GM12892 (cell line): ENCODE measurements around the gene ANKLE2.

Experiments used
- DNase-seq: peaks from one replicate; pipeline ENCODE4 v3.0.0; 2011; ENCODE audit not compliant: insufficient read length
- FAIRE-seq: peaks from 2 replicates; lab custom pipeline; 2011; peaks lifted over from hg19 to GRCh38; lab: Jason Lieb, UNC
- POLR2A ChIP-seq: IDR thresholded peaks from 2 replicates; pipeline ENCODE4 v1.6.1; 2011; ENCODE audit warnings: low read depth, low read length, control low read depth
- POLR2AphosphoS5 ChIP-seq: IDR thresholded peaks from 2 replicates; pipeline ENCODE4 v1.6.1; 2011; ENCODE audit warnings: low read depth, low read length, control low read depth
- TAF1 ChIP-seq: IDR thresholded peaks from 2 replicates; pipeline ENCODE4 v1.6.1; 2011; ENCODE audit warnings: low read depth, mild to moderate bottlenecking, control low read depth, low read length, borderline replicate concordance

Gene ANKLE2

DNA sequence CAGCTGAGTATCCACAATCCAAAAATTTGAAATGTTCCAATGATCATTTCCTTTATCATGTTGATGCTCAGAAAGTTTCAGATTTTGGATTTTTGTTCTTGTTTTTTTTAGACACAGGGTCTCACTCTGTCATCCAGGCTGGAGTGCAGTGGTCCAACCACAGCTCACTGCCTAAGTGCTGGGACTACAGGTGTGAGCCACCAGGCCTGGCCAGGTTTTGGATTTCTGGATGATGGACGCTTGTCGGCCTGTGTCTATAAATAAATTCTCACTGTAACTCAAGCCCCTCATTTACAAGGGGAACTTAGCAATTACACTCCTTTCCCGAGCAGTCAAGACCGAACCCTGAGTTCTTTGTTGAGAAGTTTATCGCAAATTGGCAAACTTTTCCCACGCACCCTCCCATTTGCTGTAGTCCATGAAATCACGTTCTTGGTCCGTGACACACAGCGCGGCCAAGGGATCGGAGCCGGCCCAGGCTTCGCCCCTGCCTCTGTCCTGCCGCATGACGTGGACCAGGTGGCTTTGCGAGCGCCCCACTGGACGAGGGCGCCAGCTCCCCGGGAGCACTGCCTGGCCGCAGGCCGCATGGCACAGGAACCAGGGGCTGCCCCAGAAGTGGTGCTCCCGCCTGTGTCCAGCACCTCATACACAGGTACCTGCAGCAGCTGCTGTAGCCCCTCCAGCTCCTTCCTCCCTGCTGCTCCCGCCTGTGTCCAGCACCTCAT, 14.0 kb upstream of the ANKLE2 start:
- FAIRE-seq = no peak
- no peak for DNase-seq
- TF ChIP-seq POLR2AphosphoS5 (no peak), TAF1 (no peak), POLR2A (no peak)

DNA sequence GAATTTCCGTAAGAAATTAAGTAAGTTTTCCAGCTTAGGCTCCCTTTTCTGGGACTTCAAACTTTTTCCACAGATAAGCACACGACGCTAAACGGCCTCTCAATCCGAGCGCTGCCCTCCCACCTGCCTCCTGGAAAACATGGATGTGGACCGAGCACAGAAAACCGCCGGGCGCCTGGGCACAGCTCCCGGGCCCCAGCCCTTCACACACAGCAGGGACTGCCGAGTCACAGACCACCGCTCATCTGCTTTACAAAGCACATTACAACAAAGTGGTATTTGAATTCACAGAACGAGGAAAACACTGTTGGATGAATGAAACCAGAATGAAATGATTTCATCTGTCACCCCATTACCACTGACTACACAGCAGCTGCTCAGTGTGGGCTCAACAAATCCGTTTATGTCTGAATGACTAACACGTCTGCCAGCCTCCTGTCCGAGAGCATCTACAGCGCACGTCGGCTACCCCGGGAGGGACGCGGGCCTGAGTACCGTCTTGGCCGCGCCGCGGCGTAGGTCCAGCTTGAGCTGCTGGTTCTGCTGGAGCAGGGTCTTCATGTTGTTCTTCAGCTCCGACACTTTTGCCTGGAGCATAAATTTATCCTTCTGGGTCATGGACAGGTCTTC, 13.1 kb upstream of the ANKLE2 start:
- DNase-seq = no peak
- TF ChIP-seq POLR2AphosphoS5 (no peak), TAF1 (no peak), POLR2A (no peak)
- no peak for FAIRE-seq

DNA sequence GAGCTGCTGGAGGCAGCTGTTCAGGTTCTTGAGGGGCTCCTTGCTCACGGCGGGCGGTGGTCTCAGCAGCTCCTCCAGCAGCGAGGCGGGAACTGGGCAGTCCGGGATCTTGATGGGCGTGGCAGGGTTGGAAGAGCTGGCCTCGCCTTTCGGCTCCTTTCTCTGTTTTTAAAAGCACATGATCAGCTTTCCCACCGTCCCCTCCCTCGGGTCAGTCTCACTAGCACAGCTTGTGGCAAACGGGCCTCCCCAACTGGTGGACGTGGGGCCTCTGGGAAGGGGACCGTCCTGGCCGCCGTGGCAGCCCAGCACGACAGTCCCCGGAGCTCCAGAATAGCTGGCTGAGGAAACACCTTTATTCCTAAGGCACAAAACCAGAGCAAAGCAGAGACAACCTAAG, 12.5 kb upstream of the ANKLE2 start:
- DNase-seq = no peak
- FAIRE-seq = no peak
- TF ChIP-seq POLR2A = no peak
- no peak for TF ChIP-seq TAF1
- no peak for TF ChIP-seq POLR2AphosphoS5

DNA sequence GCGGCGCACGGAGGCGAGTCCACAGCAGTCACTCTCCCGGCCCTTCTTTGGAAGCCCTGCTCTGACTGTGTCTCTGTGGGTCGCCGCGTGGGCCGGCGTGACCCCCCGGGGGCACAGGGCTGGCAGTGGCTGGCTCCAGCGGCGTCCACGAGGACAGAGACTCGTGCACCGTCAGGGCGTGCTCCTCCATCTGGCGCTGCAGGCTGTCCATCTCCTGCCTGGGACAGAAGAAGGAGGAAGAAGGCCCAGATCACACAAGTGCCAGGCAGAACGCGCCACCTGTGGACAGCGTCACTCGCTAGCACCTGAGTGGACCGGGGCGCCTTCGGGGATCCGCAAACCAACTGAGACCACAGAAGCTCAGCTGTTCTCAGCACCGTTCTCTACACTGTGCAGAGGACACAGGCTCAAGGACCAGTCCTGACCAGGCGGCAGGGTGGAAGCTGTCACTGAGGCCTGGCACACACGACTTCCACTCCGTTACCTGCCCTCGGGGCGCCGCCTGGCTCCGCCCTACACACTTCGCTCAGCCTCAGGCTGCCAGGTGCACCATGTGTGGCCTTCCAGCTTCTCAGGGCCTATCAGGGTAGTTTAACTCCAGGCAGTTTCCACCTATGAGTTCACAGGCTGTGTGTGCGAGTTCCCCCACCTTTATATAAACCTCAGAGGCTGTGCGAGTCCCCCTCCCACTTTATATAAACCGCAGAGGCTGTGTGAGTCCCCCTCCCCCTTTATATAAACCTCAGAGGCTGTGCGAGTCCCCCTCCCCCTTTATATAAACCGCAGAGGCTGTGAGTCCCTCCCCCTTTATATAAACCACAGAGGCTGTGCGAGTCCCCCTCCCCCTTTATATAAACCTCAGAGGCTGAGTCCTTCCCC, 11.7 kb upstream of the ANKLE2 start:
- no peak for FAIRE-seq
- DNase-seq = no peak

DNA sequence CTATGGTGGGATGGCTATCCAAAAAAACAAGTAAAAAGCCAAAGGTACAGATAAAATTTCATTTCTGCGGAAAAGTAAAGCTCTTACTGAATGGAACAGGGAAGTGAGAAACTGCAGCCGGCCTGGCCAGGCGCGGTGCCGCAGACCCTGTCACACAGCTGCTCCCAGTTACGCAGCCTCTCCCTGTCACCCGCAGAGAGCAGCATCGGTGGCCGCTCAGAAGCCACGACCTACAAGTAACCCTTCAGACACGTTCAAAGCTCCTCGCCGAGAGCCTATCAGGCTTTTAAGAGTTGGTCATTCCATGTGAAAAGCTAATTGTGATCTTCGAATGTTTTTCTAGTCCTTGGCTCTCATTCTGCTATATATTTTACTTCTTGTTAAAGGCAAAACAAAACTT, 11.0 kb upstream of the ANKLE2 start:
- DNase-seq = no peak
- no peak for FAIRE-seq
- TF ChIP-seq POLR2A (no peak), TAF1 (no peak), POLR2AphosphoS5 (no peak)

More for the DNA sequence above, 11.7 kb upstream of the ANKLE2 start:
- no peak for TF ChIP-seq POLR2A
- no peak for TF ChIP-seq TAF1
- no peak for TF ChIP-seq POLR2AphosphoS5

DNA sequence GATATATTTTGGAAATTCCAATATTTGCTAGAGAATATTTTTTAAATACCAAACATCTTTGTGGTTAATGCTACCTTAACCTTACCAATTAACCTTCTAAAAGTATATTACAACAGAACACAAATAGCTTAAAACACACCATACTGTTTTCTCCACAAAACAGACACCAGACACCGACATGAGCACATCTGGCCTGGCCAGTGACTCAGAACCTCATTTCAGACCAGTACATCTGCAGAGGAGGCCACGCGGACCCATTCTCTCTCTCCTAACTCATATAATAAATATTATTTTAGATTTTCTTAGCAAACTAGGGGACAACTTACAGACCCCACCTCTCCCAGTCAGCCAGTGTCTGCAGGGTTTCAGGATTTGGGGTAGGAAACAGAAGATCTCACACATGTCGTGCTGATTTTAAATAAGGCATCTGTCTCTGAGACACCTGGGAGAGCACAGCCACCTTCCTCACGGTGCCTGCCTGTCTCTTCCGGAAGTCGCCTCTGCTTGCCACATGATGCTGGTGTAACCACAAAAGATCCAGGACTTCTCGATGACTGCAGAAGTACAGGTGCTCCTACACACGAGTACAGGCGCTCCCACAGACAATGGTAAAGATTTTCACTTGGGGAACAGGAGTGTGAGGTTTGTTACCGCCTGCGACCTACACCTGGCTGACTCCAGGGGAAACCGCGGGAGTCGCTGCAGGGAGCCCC, 9.7 kb upstream of the ANKLE2 start:
- TF ChIP-seq TAF1 = 0 out of 2 replicates have a peak, but pooled peaks have one; percentile 14
- TF ChIP-seq POLR2A = peak; percentile 30; the same call in 1 of the 2 replicates
- peak; percentile 67 for TF ChIP-seq POLR2AphosphoS5
- DNase-seq = no peak
- peak; percentile 93 for FAIRE-seq

DNA sequence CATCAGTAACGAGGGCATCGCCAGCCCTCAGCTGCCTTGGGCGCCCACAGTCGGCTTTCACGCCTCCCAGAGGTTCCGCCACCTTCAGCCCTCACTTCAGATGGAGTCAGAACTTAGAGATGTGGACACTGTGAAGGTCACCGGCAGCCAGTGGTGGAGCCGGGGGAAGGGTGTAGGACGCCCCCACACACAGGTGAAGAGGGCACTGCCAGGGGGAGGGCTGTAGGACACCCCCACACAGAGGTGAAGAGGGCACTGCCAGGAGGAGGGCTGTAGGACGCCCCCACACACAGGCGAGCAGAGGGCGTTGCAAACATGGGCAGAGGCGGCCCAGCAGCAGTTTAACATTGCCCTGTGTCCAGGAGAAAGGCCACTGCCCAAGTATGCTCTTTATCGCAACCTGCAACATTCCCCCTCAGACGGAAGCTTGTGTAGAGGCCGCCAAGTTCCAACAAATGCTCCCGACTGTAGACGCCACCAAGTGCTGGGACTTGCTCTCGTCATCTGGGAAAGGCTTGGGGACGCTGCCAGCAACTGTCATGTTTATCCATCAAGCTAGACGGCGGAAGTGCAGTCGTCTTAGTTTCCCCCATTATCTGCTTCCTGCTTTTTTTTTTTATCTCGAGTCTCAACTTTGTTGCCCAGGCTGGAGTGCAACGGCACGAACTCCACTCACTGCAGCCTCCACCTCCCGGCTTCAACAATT, 4.9 kb upstream of the ANKLE2 start:
- FAIRE-seq = no peak
- TF ChIP-seq POLR2A = no peak
- no peak for TF ChIP-seq POLR2AphosphoS5
- no peak for TF ChIP-seq TAF1
- DNase-seq = no peak

DNA sequence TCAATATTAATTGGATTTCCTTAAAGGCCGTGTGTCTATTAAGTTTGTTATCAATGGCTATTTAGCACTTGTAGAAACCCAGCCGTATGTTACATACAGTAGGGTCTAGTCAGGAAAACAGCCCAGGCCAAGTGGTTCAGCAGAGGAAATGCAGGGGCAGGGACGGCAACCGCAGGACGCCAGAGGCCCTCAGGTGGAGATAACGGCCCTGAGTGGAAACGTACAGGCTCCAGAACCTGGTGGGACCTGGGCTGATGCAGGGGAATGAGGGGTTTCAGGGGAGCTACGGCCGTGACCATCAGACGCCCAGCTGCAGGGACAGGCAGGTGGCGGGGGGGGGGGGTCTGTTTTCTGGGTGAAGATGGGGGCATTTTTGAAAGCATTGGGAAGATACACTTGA, 3.7 kb upstream of the ANKLE2 start:
- no peak for FAIRE-seq
- no peak for TF ChIP-seq TAF1
- no peak for TF ChIP-seq POLR2A
- no peak for TF ChIP-seq POLR2AphosphoS5
- no peak for DNase-seq

DNA sequence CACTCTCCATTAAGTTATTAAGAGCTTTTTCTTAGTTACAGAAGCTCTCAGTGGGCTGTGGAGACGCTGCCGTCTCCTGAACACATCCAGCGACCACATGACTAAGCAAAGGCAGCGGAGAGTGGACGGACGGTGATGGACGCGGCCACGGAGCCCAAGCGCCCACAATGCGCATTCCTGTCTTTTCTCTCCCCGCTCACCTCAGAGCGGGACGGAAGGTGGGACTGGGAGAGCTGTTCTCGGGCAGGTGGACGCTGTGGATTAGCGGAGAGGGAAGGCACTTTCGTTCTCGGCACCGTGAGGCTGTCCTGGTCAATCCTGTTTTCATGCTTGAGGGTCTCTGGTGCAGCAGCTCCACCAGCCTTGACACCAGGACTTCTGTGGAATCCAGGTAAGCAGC, 2.6 kb upstream of the ANKLE2 start:
- FAIRE-seq (no peak), DNase-seq (no peak)
- no peak for TF ChIP-seq POLR2A
- no peak for TF ChIP-seq POLR2AphosphoS5

DNA sequence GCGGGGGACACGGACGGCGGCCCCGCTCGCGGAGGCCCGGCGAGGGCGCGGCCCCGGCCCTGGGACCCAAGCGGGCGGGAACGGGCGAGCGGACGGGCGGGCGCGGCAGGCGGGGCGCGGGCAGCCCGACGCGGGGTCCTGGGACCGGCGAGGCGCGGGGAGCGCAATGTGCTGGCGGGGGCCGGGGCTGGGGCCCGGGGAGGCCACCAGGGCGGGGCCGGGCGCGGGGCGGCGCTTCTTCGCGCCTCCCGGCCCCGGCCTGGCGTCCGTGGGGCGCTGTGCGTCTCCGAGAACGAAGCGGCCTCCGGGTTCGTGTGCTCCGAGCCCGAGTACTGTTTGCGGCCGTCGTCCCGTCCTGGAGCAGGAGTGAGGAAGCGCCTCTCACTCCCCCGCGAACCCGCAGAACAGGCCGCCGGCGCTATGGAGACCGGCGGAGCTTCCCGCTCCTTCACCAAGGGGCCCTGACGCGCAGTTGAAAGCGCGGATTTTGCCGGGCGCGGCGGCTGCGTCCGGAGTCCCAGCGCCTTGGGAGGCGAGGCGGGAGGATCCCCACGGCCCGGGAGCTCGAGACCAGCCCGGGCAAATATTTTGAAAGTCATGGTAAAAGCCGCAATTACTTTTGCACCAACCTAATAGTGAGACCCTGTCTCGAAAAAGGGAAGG, 420 bp upstream of the ANKLE2 start:
- DNase-seq (peak; percentile 91), FAIRE-seq (no peak)
- TF ChIP-seq POLR2AphosphoS5 (peak; percentile 66; the same call in 1 of the 2 replicates), TAF1 (no peak), POLR2A (peak; percentile 87)
